BJ (cell line): Measurements from ENCODE around the gene NAALADL2. TPM values are rescaled to one million over a fixed set of nuclear protein-coding genes. Genes with fewer than 3 reads are reported as not detected.

Experiments used
- CTCF ChIA-PET: fragments of 350-600 bp; formaldehyde crosslinking; extraction: SDS; loops from one replicate; lab custom pipeline; 2021; ENCODE audit warnings: antibody characterized with exemption, inconsistent platforms; lab: Yijun Ruan, JAX
- POLR2A ChIA-PET: fragments of 300-600 bp; sonication (Branson Sonifier 250); formaldehyde crosslinking; extraction: SDS; loops from one replicate; lab custom pipeline; 2021; ENCODE audit warnings: antibody characterized with exemption; lab: Charles Lee
- DNase-seq: peaks from one replicate; pipeline ENCODE4 v3.0.0-alpha.2; 2011; ENCODE audit warnings: low read depth
- H3K27me3 ChIP-seq: 2 replicates; pipeline ENCODE4 v1.6.0; 2011; ENCODE audit warnings: low read length; ENCODE audit not compliant: control insufficient read depth, insufficient read depth
- H3K36me3 ChIP-seq: 2 replicates; pipeline ENCODE4 v1.5.1; 2011; ENCODE audit warnings: low read length; ENCODE audit not compliant: control insufficient read depth, insufficient read depth
- H3K4me3 ChIP-seq: 2 replicates; pipeline ENCODE4 v1.5.1; 2011; ENCODE audit warnings: low read depth, mild to moderate bottlenecking, control low read depth, low read length
- CTCF ChIP-seq: IDR thresholded peaks from 2 replicates; pipeline ENCODE4 v1.5.1; 2011; ENCODE audit warnings: low read depth, mild to moderate bottlenecking, control low read depth, inconsistent platforms, low read length, moderate library complexity; ENCODE audit not compliant: insufficient read depth
- polyA plus RNA-seq: library from polyadenylated mRNA; depleted of rRNA; stranded (reverse); fragments of >200 nt; gene quantifications from 2 replicates; pipeline ENCODE4 v1.2.3, GENCODE V29; 2011

NAALADL2 gene
- polyA plus RNA-seq, 1 experiment: 3.6 TPM

- DNase-seq: no peak
- Histone ChIP-seq H3K27me3 (no peaks in the 10 kb centered on the region), H3K4me3 (no peak overlapping the region), H3K36me3 (no peaks in the 10 kb centered on the region)
- ChIA-PET POLR2A (no interaction called here), CTCF (interaction anchor here (0.6 kb wide), 1 partner anchor 1657 kb away, joined by 7 read pairs; no protein-coding TSS in a partner anchor)
- no peak for TF ChIP-seq CTCF
Observed at GRCh38 chr3:175007306-175007705, 148.2 kb downstream of the NAALADL2 start.

GRCh38 chr3:175009295-175009694 is 150.2 kb downstream of the NAALADL2 start:
- no peaks in the 10 kb centered on the region for H3K36me3 ChIP-seq
- no peak for TF ChIP-seq CTCF
- ChIA-PET POLR2A (no interaction called here), CTCF (no interaction called here)
- H3K27me3 ChIP-seq: no peaks in the 10 kb centered on the region
- no peak overlapping the region for H3K4me3 ChIP-seq
- DNase-seq: no peak

- ChIA-PET POLR2A (no interaction called here), CTCF (interaction anchor here (1.4 kb wide), 1 partner anchor 10 kb away, joined by 3 read pairs; no protein-coding TSS in a partner anchor)
- Histone ChIP-seq H3K4me3 (no peak overlapping the region), H3K27me3 (no peaks in the 10 kb centered on the region), H3K36me3 (no peaks in the 10 kb centered on the region)
- DNase-seq: no peak
- no peak for TF ChIP-seq CTCF
Observed at GRCh38 chr3:175015056-175015635, 156.0 kb downstream of the NAALADL2 start.

- DNase-seq: no peak
- Histone ChIP-seq H3K36me3 (no peaks in the 10 kb centered on the region), H3K27me3 (no peaks in the 10 kb centered on the region), H3K4me3 (no peak overlapping the region)
- TF ChIP-seq CTCF: no peak
- ChIA-PET CTCF (interaction anchor here (0.5 to 1.3 kb wide), 2 partner anchors 8 to 22 kb away, joined by 3 to 4 read pairs; no protein-coding TSS in a partner anchor), POLR2A (no interaction called here)
Observed at GRCh38 chr3:175018946-175019727, 160.0 kb downstream of the NAALADL2 start.

GRCh38 chr3:175020101-175020500 is 161.0 kb downstream of the NAALADL2 start:
- ChIA-PET CTCF (no interaction called here), POLR2A (interaction anchor here (0.5 to 0.7 kb wide), 2 partner anchors 62 to 579 kb away, joined by 3 to 5 read pairs; no protein-coding TSS in a partner anchor)
- TF ChIP-seq CTCF: no peak
- Histone ChIP-seq H3K36me3 (no peaks in the 10 kb centered on the region), H3K27me3 (no peaks in the 10 kb centered on the region), H3K4me3 (no peak overlapping the region)
- DNase-seq: peak; percentile 21
